Neural cell (in vitro differentiated cells): Measurements from ENCODE around the gene TAB2.

Experiments
- POLR2AphosphoS5 ChIP-seq: IDR thresholded peaks from 2 replicates; pipeline ENCODE4 v1.6.1; 2012
- RAD21 ChIP-seq: fragments of 450-650 bp; conservative IDR thresholded peaks from 2 replicates; pipeline ENCODE4 v1.6.1; 2014; ENCODE audit warnings: antibody characterized with exemption, mild to moderate bottlenecking, moderate library complexity
- TF ChIP-seq, protein P1 (sequence below): fragments of 450-650 bp; IDR thresholded peaks from 2 replicates; pipeline ENCODE4 v1.5.1; 2014; ENCODE audit warnings: antibody characterized with exemption, mild to moderate bottlenecking, moderate library complexity; ENCODE audit not compliant: poor library complexity, severe bottlenecking

DNA sequence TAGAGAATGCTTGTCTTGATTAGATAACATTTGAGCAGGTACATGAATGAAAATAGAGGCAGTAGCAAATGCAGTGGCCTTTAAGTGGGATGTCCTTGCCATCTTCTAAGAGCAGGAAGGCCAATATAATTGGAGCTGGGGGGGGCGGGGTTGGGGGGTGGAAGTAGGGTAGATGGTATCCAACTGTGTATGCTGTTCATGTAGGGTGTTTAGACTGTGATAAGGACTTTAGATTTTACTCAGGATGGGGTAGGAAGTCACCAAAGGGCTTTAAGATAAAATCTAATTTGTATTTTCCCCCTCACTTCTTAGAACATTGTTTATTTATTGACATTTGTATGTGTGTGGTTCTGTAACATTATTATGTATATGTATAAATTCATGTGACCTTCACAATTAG lies 12.0 kb downstream of the TAB2 start:
- no peak for TF ChIP-seq POLR2AphosphoS5
- TF ChIP-seq, protein P1, sequence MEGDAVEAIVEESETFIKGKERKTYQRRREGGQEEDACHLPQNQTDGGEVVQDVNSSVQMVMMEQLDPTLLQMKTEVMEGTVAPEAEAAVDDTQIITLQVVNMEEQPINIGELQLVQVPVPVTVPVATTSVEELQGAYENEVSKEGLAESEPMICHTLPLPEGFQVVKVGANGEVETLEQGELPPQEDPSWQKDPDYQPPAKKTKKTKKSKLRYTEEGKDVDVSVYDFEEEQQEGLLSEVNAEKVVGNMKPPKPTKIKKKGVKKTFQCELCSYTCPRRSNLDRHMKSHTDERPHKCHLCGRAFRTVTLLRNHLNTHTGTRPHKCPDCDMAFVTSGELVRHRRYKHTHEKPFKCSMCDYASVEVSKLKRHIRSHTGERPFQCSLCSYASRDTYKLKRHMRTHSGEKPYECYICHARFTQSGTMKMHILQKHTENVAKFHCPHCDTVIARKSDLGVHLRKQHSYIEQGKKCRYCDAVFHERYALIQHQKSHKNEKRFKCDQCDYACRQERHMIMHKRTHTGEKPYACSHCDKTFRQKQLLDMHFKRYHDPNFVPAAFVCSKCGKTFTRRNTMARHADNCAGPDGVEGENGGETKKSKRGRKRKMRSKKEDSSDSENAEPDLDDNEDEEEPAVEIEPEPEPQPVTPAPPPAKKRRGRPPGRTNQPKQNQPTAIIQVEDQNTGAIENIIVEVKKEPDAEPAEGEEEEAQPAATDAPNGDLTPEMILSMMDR = no peak
- TF ChIP-seq RAD21 = no peak
